CD8-positive, alpha-beta memory T cell (primary cell): Measurements from ENCODE around the gene BST2. TPM values are rescaled to one million over a fixed set of nuclear protein-coding genes. Genes with fewer than 3 reads are reported as not detected.

Experiments used
- CTCF ChIA-PET: fragments of 350-600 bp; sonication (Branson Sonifier 250); formaldehyde crosslinking; loops from one replicate; lab custom pipeline; 2021; ENCODE audit warnings: antibody characterized with exemption; lab: Charles Lee
- POLR2A ChIA-PET: fragments of 350-600 bp; sonication (Branson Sonifier 250); formaldehyde crosslinking; loops from one replicate; lab custom pipeline; 2021; ENCODE audit warnings: antibody characterized with exemption; lab: Charles Lee
- DNase-seq, 5 donors: peaks; one replicate each; pipeline versions ENCODE4 v3.0.0 to v3.0.0-alpha.2; 2020 to 2022; ENCODE audit warnings: mixed read lengths in 1 of 5
- H3K27ac ChIP-seq: one replicate; pipeline ENCODE4 v1.7.0; 2013; ENCODE audit warnings: low read depth, mild to moderate bottlenecking, low read length, moderate library complexity
- H3K27me3 ChIP-seq: 2 replicates; pipeline ENCODE4 v1.7.0; 2013; ENCODE audit warnings: low read length, mild to moderate bottlenecking; ENCODE audit not compliant: insufficient read depth, poor library complexity, severe bottlenecking
- H3K36me3 ChIP-seq: 2 replicates; pipeline ENCODE4 v1.7.0; 2013; ENCODE audit warnings: mild to moderate bottlenecking, low read length, moderate library complexity; ENCODE audit not compliant: insufficient read depth
- H3K4me1 ChIP-seq: 2 replicates; pipeline ENCODE4 v1.7.0; 2013; ENCODE audit warnings: mild to moderate bottlenecking, low read length, moderate library complexity; ENCODE audit not compliant: insufficient read depth
- H3K4me3 ChIP-seq: 2 replicates; pipeline ENCODE4 v1.7.0; 2013; ENCODE audit warnings: mild to moderate bottlenecking, low read length
- H3K9me3 ChIP-seq: 2 replicates; pipeline ENCODE4 v1.7.0; 2013; ENCODE audit warnings: mild to moderate bottlenecking, low read length
- H3K27ac Mint-ChIP-seq, 8 donors: one replicate each; pipeline ENCODE4 v1.8.0; 2020 to 2021; ENCODE audit warnings: mixed read lengths in 8 of 8, mild to moderate bottlenecking in 6 of 8, inconsistent platforms in 3 of 8, moderate library complexity in 3 of 8
- H3K27me3 Mint-ChIP-seq, 2 donors: one replicate each; pipeline ENCODE4 v1.8.0; 2020 to 2021; ENCODE audit warnings: mixed read lengths in 2 of 2, mild to moderate bottlenecking in 1 of 2, moderate library complexity in 1 of 2
- H3K36me3 Mint-ChIP-seq, 3 donors: one replicate each; pipeline ENCODE4 v1.8.0; 2020 to 2021; ENCODE audit warnings: mixed read lengths in 3 of 3, inconsistent platforms in 1 of 3, mild to moderate bottlenecking in 1 of 3
- H3K4me1 Mint-ChIP-seq, 3 donors: one replicate each; pipeline ENCODE4 v1.8.0; 2020 to 2021; ENCODE audit warnings: mixed read lengths in 3 of 3, inconsistent platforms in 1 of 3, mild to moderate bottlenecking in 1 of 3
- H3K4me3 Mint-ChIP-seq, 7 donors: one replicate each; pipeline ENCODE4 v1.8.0; 2020 to 2021; ENCODE audit warnings: mixed read lengths in 7 of 7, mild to moderate bottlenecking in 6 of 7, moderate library complexity in 4 of 7, inconsistent platforms in 2 of 7
- H3K9me3 Mint-ChIP-seq, 5 donors: one replicate each; pipeline ENCODE4 v1.8.0; 2020 to 2022; ENCODE audit warnings: mixed read lengths in 5 of 5, mild to moderate bottlenecking in 3 of 5, moderate library complexity in 2 of 5, inconsistent platforms in 1 of 5
- polyA plus RNA-seq: library from polyadenylated mRNA; unstranded; fragments of 300-500 nt; fragmentation: Illumina TruSeq; gene quantifications from one replicate; pipeline ENCODE4 v1.2.3, GENCODE V29; 2021
- total RNA-seq, 2 experiments: library from RNA; stranded (reverse); gene quantifications; one replicate each; pipeline ENCODE4 v1.2.3, GENCODE V29; 2021

Gene BST2
- total and polyA plus RNA-seq, 3 experiments from 2014 or later: 116 to 192 (median 124) TPM

GRCh38 chr19:17418710-17419109 lies 13.3 kb upstream of the BST2 start:
- H3K27ac Mint-ChIP-seq: peak overlapping the region in 5 of 8 donors; percentile 88 to 96 (median 94)

GRCh38 chr19:17415121-17415520 lies 9.7 kb upstream of the BST2 start:
- Histone ChIP-seq H3K36me3 (peaks cover 15% of the 10 kb centered on the region), H3K4me1 (peaks cover 7% of the 10 kb centered on the region), H3K9me3 (no peaks in the 10 kb centered on the region), H3K27ac (no peak overlapping the region), H3K27me3 (no peaks in the 10 kb centered on the region), H3K4me3 (no peak overlapping the region)
- ChIA-PET POLR2A (interaction anchor here (0.7 kb wide), 1 partner anchor 11 kb away, joined by 3 read pairs; no protein-coding TSS in a partner anchor), CTCF (no interaction called here)
- H3K27ac Mint-ChIP-seq: peak overlapping the region in 3 of 8 donors; percentile 29 to 71 (median 43)
- no peaks in the 10 kb centered on the region for H3K27me3 Mint-ChIP-seq
- peaks cover 0 to 46% (median 4%) of the 10 kb centered on the region in 3 donors for H3K36me3 Mint-ChIP-seq
- no peak for DNase-seq
- no peak overlapping the region for H3K4me3 Mint-ChIP-seq
- H3K4me1 Mint-ChIP-seq: peaks cover 11 to 15% (median 11%) of the 10 kb centered on the region in 3 donors
- H3K9me3 Mint-ChIP-seq: no peaks in the 10 kb centered on the region

More at GRCh38 chr19:17418710-17419109, 13.3 kb upstream of the BST2 start:
- Mint-ChIP-seq H3K4me3 (peak overlapping the region; percentile 27 to 94 (median 92)), H3K27me3 (no peaks in the 10 kb centered on the region), H3K9me3 (no peaks in the 10 kb centered on the region), H3K4me1 (peaks cover 14 to 20% (median 18%) of the 10 kb centered on the region in 3 donors), H3K36me3 (peaks cover 0 to 37% (median 1%) of the 10 kb centered on the region in 3 donors)
- Histone ChIP-seq H3K4me3 (peak overlapping the region; percentile 78), H3K36me3 (peaks cover 2% of the 10 kb centered on the region), H3K27ac (peak overlapping the region; percentile 57), H3K9me3 (no peaks in the 10 kb centered on the region), H3K27me3 (no peaks in the 10 kb centered on the region), H3K4me1 (peaks cover 15% of the 10 kb centered on the region)
- DNase-seq: no peak
- ChIA-PET POLR2A (interaction anchor here (1.5 to 1.8 kb wide), 2 partner anchors 13 to 110 kb away, joined by 5 to 25 read pairs; partner anchors contain the start of genes BST2 and DDA1), CTCF (interaction anchor here (1.0 to 1.4 kb wide), 2 partner anchors 10 to 12 kb away, joined by 3 to 11 read pairs; partner anchors contain the start of gene BST2)

- Mint-ChIP-seq H3K36me3 (peaks cover 0 to 44% (median 4%) of the 10 kb centered on the region in 3 donors), H3K9me3 (no peaks in the 10 kb centered on the region), H3K27me3 (no peaks in the 10 kb centered on the region), H3K27ac (no peak overlapping the region), H3K4me3 (no peak overlapping the region), H3K4me1 (peaks cover 4 to 8% (median 5%) of the 10 kb centered on the region in 3 donors)
- peaks cover 15% of the 10 kb centered on the region for H3K36me3 ChIP-seq
- no peaks in the 10 kb centered on the region for H3K27me3 ChIP-seq
- H3K27ac ChIP-seq: no peak overlapping the region
- peaks cover 3% of the 10 kb centered on the region for H3K4me1 ChIP-seq
- DNase-seq: no peak
- ChIA-PET POLR2A (no interaction called here), CTCF (interaction anchor here (1.4 kb wide), 1 partner anchor 24 kb away, joined by 3 read pairs; no protein-coding TSS in a partner anchor)
- H3K4me3 ChIP-seq: no peak overlapping the region
- no peaks in the 10 kb centered on the region for H3K9me3 ChIP-seq
Observed at GRCh38 chr19:17414097-17414496, 8.7 kb upstream of the BST2 start.

- CTCF ChIA-PET: no interaction called here
- Mint-ChIP-seq H3K27me3 (no peaks in the 10 kb centered on the region), H3K27ac (peak overlapping the region in 2 of 8 donors; percentile 22 to 50)
Observed at GRCh38 chr19:17411801-17412200, 6.4 kb upstream of the BST2 start.

GRCh38 chr19:17409990-17410389 lies 4.6 kb upstream of the BST2 start:
- Histone ChIP-seq H3K36me3 (peaks cover 15% of the 10 kb centered on the region), H3K9me3 (no peaks in the 10 kb centered on the region), H3K27me3 (no peaks in the 10 kb centered on the region), H3K4me3 (no peak overlapping the region), H3K27ac (no peak overlapping the region), H3K4me1 (peaks cover 5% of the 10 kb centered on the region)
- Mint-ChIP-seq H3K27me3 (no peaks in the 10 kb centered on the region), H3K27ac (no peak overlapping the region), H3K9me3 (no peaks in the 10 kb centered on the region), H3K4me1 (peaks cover 19 to 32% (median 26%) of the 10 kb centered on the region in 3 donors), H3K36me3 (peaks cover 0 to 43% (median 3%) of the 10 kb centered on the region in 3 donors), H3K4me3 (peak overlapping the region in 1 of 7 donors; percentile 15)
- ChIA-PET CTCF (no interaction called here), POLR2A (no interaction called here)
- DNase-seq: no peak

More at GRCh38 chr19:17411801-17412200, 6.4 kb upstream of the BST2 start:
- no peak overlapping the region for H3K27ac ChIP-seq
- no peaks in the 10 kb centered on the region for H3K4me1 ChIP-seq
- H3K4me3 Mint-ChIP-seq: peak overlapping the region in 1 of 7 donors; percentile 37
- H3K27me3 ChIP-seq: no peaks in the 10 kb centered on the region
- H3K4me1 Mint-ChIP-seq: peaks cover 14 to 17% (median 17%) of the 10 kb centered on the region in 3 donors
- H3K9me3 Mint-ChIP-seq: no peaks in the 10 kb centered on the region
- POLR2A ChIA-PET: no interaction called here
- DNase-seq: no peak
- H3K36me3 Mint-ChIP-seq: peaks cover 0 to 45% (median 3%) of the 10 kb centered on the region in 3 donors
- peaks cover 15% of the 10 kb centered on the region for H3K36me3 ChIP-seq
- H3K4me3 ChIP-seq: no peak overlapping the region
- no peaks in the 10 kb centered on the region for H3K9me3 ChIP-seq

GRCh38 chr19:17406887-17407196 lies 1.4 kb upstream of the BST2 start:
- H3K27ac ChIP-seq: peak overlapping the region; percentile 86
- peaks cover 31 to 48% (median 36%) of the 10 kb centered on the region in 3 donors for H3K4me1 Mint-ChIP-seq
- H3K4me3 ChIP-seq: peak overlapping the region; percentile 76
- H3K4me1 ChIP-seq: peaks cover 17% of the 10 kb centered on the region
- ChIA-PET POLR2A (interaction anchor here (0.6 to 2.9 kb wide), 2 partner anchors 13 to 64 kb away, joined by 7 to 25 read pairs; partner anchors contain the start of gene MVB12A), CTCF (interaction anchor here (1.3 to 3.3 kb wide), 4 partner anchors 13 to 98 kb away, joined by 4 to 21 read pairs (median 13); partner anchors contain the start of genes DDA1 and MVB12A)
- peak overlapping the region; percentile 87 to 99 (median 92) for H3K27ac Mint-ChIP-seq
- no peaks in the 10 kb centered on the region for H3K27me3 Mint-ChIP-seq
- DNase-seq: no peak
- H3K9me3 Mint-ChIP-seq: no peaks in the 10 kb centered on the region
- no peaks in the 10 kb centered on the region for H3K27me3 ChIP-seq
- H3K36me3 ChIP-seq: peaks cover 6% of the 10 kb centered on the region
- peaks cover 0 to 26% (median 0%) of the 10 kb centered on the region in 3 donors for H3K36me3 Mint-ChIP-seq
- H3K4me3 Mint-ChIP-seq: peak overlapping the region; percentile 90 to 98 (median 95)
- no peaks in the 10 kb centered on the region for H3K9me3 ChIP-seq

GRCh38 chr19:17406046-17406886 lies 836 bp upstream of the BST2 start:
- Mint-ChIP-seq H3K36me3 (peaks cover 0 to 25% (median 3%) of the 10 kb centered on the region in 3 donors), H3K4me1 (peaks cover 33 to 49% (median 36%) of the 10 kb centered on the region in 3 donors), H3K27me3 (no peaks in the 10 kb centered on the region), H3K4me3 (peak overlapping the region; percentile 90 to 98 (median 95)), H3K9me3 (no peaks in the 10 kb centered on the region), H3K27ac (peak overlapping the region; percentile 87 to 99 (median 92))
- H3K36me3 ChIP-seq: peaks cover under 1% of the 10 kb centered on the region
- H3K27ac ChIP-seq: peak overlapping the region; percentile 86
- no peak for DNase-seq
- ChIA-PET CTCF (interaction anchor here (1.0 to 3.3 kb wide), 6 partner anchors 13 to 97 kb away, joined by 3 to 21 read pairs (median 8); partner anchors contain the start of genes DDA1 and MVB12A), POLR2A (interaction anchor here (0.6 to 2.9 kb wide), 3 partner anchors 13 to 97 kb away, joined by 3 to 25 read pairs (median 7); partner anchors contain the start of gene MVB12A)
- H3K4me3 ChIP-seq: peak overlapping the region; percentile 76
- no peaks in the 10 kb centered on the region for H3K9me3 ChIP-seq
- H3K4me1 ChIP-seq: peaks cover 17% of the 10 kb centered on the region
- H3K27me3 ChIP-seq: no peaks in the 10 kb centered on the region
